GM12892 (cell line): Measurements from ENCODE around the gene HDGFL2.
A peak's percentile ranks its signal among the peaks of the same experiment; 100 is the strongest.
"Not testable (repeated sequence)": the region's sequence is repeated elsewhere in the genome, so short reads cannot be mapped to it uniquely, and the experiment has no call there.

Experiments
- DNase-seq: peaks from one replicate; pipeline ENCODE4 v3.0.0; 2011; ENCODE audit not compliant: insufficient read length
- FAIRE-seq: peaks from 2 replicates; lab custom pipeline; 2011; peaks lifted over from hg19 to GRCh38; lab: Jason Lieb, UNC
- POLR2A ChIP-seq: IDR thresholded peaks from 2 replicates; pipeline ENCODE4 v1.6.1; 2011; ENCODE audit warnings: low read depth, low read length, control low read depth
- POLR2AphosphoS5 ChIP-seq: IDR thresholded peaks from 2 replicates; pipeline ENCODE4 v1.6.1; 2011; ENCODE audit warnings: low read depth, low read length, control low read depth
- TAF1 ChIP-seq: IDR thresholded peaks from 2 replicates; pipeline ENCODE4 v1.6.1; 2011; ENCODE audit warnings: low read depth, mild to moderate bottlenecking, control low read depth, low read length, borderline replicate concordance

HDGFL2 gene

DNA sequence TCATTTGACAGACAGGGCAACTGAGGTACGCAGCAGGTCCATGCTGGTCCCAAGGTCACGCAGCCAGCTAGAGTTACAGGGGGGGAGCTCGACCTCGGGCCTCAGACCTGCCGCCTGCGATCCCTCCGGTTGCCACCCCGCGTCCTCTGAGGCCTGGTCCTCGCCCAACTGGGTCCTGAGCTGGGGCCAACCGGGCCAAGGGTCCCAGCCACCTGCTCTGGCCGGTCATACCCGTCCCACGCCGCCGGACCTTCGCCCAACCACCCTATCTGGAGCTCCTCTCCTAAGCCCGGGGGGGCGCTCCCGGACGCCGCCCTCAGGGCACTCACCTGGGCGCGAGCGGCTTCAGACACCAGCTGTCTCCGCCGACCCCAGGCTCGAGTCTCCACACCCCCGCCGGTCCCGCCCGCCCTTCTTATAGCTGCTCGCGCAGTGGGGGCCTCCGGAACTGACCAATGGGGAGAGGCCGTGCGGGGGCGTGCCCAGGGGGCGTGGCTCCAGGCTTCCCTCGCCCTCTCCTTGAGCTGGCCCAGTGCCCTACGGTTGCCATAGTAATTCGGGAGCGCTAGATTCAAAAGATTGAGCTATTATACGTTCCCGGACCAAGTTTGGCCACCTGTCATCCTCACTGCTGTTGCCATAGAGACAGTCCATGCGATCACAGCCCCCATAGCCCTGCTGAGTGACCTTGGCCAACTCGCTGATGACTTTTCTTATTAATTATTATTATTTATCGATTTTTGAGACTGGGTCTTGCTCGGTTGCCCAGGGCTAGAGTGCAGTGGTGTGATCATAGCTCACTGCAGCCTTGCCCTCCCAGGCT, 63.0 kb downstream of the HDGFL2 start, which contains the start of gene PLIN5:
Gene PLIN5 (minus strand): TSS at position 389 of the 823 bp plus-strand sequence. CDS start 1,150 bp downstream, outside the sequence.
- TF ChIP-seq POLR2AphosphoS5 (no peak), TAF1 (no peak), POLR2A (no peak)
- DNase-seq (peak; percentile 77), FAIRE-seq (peak; percentile 70)

DNA sequence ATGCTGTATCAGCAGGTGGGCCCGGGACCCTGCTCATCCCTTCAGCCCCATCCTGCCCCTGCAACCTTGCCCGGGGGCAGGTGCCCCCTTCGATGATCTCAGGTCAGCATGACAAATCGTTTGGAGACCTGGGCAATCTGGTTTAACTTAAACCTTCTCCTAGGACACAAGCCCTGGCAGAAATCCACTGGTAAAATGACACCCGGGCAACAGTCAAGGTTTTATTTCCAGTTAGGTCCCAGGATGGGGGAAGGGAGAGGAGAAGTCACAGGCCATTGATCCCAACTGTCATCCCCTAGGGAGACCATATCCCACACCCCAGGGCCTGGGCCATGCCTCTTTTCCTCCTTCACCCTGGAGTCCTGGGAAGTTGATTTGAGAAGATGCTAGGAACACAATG, 64.7 kb downstream of the HDGFL2 start:
- TF ChIP-seq POLR2A (no peak), TAF1 (no peak), POLR2AphosphoS5 (no peak)

DNA sequence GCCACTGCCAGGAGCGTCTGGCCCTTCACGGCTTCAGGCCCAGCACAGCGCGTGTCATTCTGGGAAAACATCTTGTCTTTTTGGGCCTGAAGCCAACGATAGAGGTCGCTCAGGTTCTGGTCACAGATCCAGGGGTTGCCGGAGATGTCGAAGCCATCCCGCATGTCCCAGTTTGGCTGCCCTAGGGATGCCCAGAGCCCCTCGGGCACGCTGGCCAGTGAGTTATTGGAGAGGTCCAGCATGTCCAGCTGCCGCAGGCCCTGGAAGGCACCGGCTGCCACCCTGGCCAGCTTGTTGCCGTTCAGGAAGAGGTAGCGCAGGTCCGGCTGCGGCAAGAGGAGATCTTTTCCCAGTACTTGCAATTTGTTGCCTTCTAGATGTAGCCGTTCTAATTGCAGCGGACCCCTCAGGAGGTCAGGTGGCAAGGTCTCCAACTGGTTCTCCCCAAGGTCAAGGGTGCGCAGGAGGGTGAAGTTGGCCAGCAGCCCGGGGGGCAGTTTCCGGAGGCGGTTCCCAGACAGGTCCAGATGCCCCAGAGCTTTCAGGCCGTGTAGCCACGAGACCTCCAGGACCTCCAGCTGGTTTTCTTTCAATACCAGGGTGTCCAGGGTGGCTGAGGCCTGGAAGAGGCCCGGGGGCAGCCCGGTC, 66.0 kb downstream of the HDGFL2 start:
- DNase-seq, result no peak
- no peak for FAIRE-seq
- TF ChIP-seq TAF1 (no peak), POLR2A (no peak), POLR2AphosphoS5 (no peak)

More for the DNA sequence above, 64.7 kb downstream of the HDGFL2 start:
- FAIRE-seq (no peak), DNase-seq (no peak)

DNA sequence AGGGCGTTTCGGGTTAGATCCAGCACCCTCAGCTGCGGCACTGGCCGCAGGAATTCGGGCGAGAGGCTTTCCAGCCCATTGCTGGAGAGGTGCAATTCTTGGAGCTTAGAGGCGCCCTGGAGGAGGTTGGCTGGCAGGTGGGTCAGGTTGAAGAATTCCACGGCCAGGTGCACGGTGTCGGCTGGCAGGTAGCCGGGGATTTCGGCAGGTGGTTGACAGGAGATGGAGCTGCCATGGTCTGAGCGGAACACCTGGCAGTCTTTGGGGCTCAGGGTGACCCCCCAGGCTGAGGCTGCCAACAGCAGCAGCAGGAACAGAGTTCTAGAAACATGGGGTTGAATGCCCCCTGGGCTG, 66.5 kb downstream of the HDGFL2 start:
- FAIRE-seq (no peak), DNase-seq (no peak)
- TF ChIP-seq POLR2AphosphoS5 (no peak), POLR2A (no peak), TAF1 (no peak)

DNA sequence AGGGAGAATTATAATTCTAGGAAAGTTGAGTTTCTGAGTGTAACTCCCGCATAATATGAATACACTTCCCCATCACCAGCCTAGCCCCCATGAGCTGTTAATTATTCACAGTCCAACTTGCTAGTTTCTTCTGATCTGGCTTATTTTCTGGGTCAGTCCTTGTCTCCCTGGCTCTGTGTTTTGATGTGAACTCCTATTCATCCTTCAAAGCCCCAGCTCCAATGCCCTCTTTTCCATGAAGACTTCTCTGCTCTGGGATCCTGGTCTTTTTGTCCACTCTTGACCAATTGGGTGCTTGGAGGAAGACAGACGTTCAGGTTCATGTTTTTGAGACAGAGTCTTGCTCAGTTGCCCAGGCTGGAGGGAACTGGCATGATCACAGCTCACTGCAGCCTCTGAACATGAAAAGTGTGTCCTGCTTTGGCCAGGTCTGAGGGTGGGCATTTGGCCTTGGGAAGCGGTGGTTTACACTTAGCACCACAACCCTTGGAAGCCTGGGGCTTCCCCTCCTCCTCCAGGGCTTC, 67.1 kb downstream of the HDGFL2 start:
- TF ChIP-seq POLR2AphosphoS5, result no peak; the same call in 1 of the 2 replicates
- no peak for TF ChIP-seq TAF1
- no peak for TF ChIP-seq POLR2A
- FAIRE-seq (no peak), DNase-seq (no peak)

DNA sequence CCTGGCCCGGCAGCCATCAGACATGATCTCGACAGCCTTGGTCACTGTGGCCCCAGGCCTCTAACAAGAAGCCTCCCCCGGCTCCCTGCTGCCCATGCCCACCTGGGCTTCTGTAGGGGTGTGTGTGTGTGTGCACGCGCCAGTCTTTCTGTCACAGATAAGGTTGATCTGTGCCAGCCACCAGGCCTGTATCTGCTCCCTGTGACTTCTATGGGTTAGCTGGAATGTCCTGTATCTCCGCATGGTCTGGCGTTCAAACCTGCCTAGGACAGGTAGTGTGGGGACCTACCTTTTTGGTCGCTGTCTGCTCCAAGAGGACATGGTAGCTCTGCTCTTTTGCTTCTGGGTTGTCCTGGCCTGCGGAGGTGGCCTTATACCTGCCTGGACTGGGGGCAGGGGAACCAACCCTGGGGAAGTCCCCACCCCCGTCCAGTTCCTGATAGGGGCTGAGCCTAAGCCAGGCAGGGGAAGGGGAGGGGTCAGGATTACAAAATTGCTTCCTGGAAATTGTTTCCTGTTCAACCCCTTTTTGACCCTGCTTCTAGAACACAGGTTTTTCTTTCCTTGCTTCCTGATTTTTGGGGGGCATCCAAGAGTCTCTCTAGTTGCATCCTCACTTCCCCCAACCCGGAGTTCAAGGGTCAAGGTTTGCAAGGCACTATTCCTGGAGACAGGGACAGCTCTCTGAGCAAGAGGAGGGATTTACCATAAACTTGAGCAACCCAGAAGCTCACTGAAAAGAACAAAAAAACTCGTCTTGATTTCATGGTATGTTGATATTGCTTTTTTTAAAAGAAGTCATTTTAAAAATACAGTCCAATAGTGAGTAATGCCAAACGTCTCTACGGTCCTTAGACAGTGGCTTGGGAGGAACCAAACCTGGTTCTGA, 67.8 kb downstream of the HDGFL2 start, which contains the start of gene LRG1:
Gene LRG1 (minus strand): TSS at position 344 of the 889 bp plus-strand sequence. CDS start 23 bp downstream, at position 321.
- FAIRE-seq (peak; percentile 95), DNase-seq (no peak)

DNA sequence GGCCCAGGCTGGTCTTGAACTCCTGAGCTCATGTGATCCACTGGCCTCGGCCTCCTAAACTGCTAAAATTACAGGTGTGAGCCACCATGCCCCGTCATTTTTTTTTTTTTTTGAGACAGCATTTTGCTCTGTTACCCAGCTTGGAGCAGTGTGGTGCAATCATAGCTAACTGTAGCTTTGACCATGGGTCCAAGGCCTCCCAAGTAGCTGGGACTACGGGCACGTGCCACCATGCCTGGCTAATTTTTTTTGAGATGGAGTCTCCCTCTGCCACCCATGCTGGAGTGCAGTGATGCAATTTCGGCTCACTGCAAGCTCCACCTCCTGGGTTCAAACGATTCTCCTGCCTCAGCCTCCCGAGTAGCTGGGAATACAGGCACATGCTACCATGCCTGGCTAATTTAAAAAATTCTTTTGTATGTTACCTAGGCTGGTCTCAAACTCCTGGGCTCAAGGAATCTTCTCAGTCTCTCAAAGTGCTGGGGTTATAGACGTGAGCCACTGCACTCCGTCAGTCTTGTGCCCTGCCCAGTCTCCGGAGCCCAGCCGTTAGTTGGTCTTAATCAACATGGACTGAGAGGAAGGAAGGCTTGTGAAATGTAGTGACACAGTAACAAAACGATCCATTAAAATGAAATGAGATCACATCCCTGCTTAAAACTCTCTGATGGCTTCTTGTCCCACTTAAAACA, 69.2 kb downstream of the HDGFL2 start:
- DNase-seq (no peak), FAIRE-seq (no peak)
- TF ChIP-seq POLR2A (no peak), POLR2AphosphoS5 (no peak), TAF1 (no peak)

More for the DNA sequence above, 67.8 kb downstream of the HDGFL2 start, which contains the start of gene LRG1:
- no peak for TF ChIP-seq TAF1
- TF ChIP-seq POLR2AphosphoS5, result peak; percentile 68
- TF ChIP-seq POLR2A, result peak; percentile 60; the same call in 1 of the 2 replicates

DNA sequence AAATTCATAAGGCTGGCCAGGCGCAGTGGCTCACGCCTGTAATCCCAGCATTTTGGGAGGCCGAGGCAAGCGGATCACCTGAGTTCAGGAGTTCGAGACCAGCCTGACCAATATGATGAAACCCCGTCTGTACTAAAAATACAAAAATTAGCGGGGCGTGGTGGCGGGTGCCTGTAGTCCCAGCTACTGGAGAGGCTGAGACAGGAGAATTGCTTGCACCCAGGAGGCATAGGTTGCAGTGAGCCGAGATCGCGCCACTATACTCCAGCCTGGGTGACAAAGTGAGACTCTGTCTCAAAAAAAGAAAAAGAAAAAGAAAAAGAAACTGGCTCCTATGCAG, 69.7 kb downstream of the HDGFL2 start:
- DNase-seq, FAIRE-seq: not testable (repeated sequence)

DNA sequence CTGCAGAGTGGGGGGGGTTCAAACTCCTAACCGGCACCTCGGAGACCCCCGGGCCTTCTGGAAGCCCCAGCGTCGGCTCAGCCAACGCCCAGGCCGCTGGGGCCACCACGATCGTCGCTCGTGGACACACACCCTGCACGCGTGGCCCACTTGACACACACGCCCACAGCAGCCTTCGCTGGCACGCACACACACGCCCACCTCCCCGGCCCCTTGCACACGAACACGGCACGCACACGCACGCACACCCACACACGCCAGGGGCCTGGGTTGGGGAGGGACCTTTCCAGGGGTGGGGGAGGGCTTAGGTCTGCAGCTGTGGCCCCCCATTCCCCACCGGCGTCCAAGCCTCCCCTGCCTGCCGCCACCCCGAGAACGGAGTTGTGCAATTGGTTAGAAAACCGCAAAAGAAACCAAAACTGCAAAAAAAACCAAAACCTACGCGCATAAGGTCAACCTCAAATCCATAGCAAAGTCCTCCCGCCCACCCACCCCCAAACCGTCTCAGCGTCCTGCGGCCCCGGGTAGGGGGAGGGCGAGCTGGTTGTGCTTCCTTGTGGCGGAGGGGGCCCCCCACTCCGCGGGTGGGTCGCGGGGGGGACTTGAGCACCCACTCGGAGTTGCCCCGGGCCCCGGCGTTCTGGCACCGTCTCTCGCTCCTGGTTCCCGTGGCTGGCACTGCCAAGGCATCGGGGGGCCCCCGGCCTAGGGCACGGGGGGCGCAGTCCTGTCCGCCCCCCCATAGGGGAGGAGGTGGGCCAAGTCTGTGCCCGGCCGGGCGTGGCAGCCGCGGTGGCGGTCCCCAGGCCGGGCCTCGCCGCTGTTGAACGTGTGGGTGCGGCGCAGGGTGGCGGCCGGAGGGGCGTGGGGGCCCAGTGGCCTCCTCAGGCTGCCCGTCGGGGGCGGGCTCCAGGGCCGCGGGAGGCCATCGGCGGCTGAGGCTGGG, 71.1 kb downstream of the HDGFL2 start:
- no peak for DNase-seq
- no peak for FAIRE-seq
- TF ChIP-seq TAF1 (no peak), POLR2A (no peak), POLR2AphosphoS5 (no peak)
